HepG2 (cell line): Measurements from ENCODE around the gene COL9A2. TPM values are rescaled to one million over a fixed set of nuclear protein-coding genes. Genes with fewer than 3 reads are reported as not detected.

ENCODE experiments used
- AGO2 ChIP-seq: fragments of 200-400 bp; formaldehyde crosslinking; optimal IDR thresholded peaks from 2 replicates; pipeline ENCODE3; 2017; ENCODE audit warnings: mild to moderate bottlenecking, low read depth, low read length, moderate library complexity
- AKAP8 ChIP-seq: sonication (generic); formaldehyde crosslinking; IDR thresholded peaks from 2 replicates; pipeline ENCODE4 v1.5.1; 2020; ENCODE audit warnings: mild to moderate bottlenecking, missing genetic modification reagents
- E2F5 ChIP-seq: sonication (generic); formaldehyde crosslinking; conservative IDR thresholded peaks from 2 replicates; pipeline ENCODE4 v1.4.0; 2020; ENCODE audit warnings: missing genetic modification reagents
- FOXO4 ChIP-seq: sonication (generic); formaldehyde crosslinking; conservative IDR thresholded peaks from 2 replicates; pipeline ENCODE4 v1.8.1; 2023; ENCODE audit warnings: missing genetic modification reagents
- ISX ChIP-seq: sonication (generic); formaldehyde crosslinking; conservative IDR thresholded peaks from 2 replicates; pipeline ENCODE4 v1.5.0; 2020; ENCODE audit warnings: missing genetic modification reagents
- MED1 ChIP-seq: sonication (generic); formaldehyde crosslinking; IDR thresholded peaks from 2 replicates; pipeline ENCODE4 v1.4.0; 2020; ENCODE audit warnings: missing genetic modification reagents
- NRL ChIP-seq: sonication (generic); formaldehyde crosslinking; IDR thresholded peaks from 2 replicates; pipeline ENCODE4 v1.5.0; 2020; ENCODE audit warnings: missing genetic modification reagents, mild to moderate bottlenecking, moderate library complexity, borderline replicate concordance
- PAF1 ChIP-seq: IDR thresholded peaks from 2 replicates; pipeline ENCODE4 v1.6.1; 2016; ENCODE audit warnings: missing genetic modification reagents, missing compliant biosample characterization
- STAT6 ChIP-seq: sonication (generic); formaldehyde crosslinking; IDR thresholded peaks from 2 replicates; pipeline ENCODE4 v1.4.0; 2020; ENCODE audit warnings: missing genetic modification reagents, mild to moderate bottlenecking, borderline replicate concordance
- TAF1 ChIP-seq: sonication (generic); formaldehyde crosslinking; IDR thresholded peaks from 2 replicates; pipeline ENCODE4 v1.4.0; 2020; ENCODE audit warnings: missing genetic modification reagents
- ZMAT5 ChIP-seq: sonication (generic); formaldehyde crosslinking; IDR thresholded peaks from 2 replicates; pipeline ENCODE4 v1.5.0; 2020; ENCODE audit warnings: mild to moderate bottlenecking, low read depth, missing genetic modification reagents, borderline replicate concordance
- ZNF207 ChIP-seq: fragments of 450-650 bp; IDR thresholded peaks from 2 replicates; pipeline ENCODE4 v1.6.1; 2016; ENCODE audit warnings: antibody characterized with exemption, borderline replicate concordance
- ZNF747 ChIP-seq: sonication (generic); formaldehyde crosslinking; IDR thresholded peaks from 2 replicates; pipeline ENCODE4 v1.8.1; 2023; ENCODE audit warnings: missing genetic modification reagents, mild to moderate bottlenecking, borderline replicate concordance
- ZNF761 ChIP-seq: sonication (generic); formaldehyde crosslinking; conservative IDR thresholded peaks from 2 replicates; pipeline ENCODE4 v1.4.0; 2020; ENCODE audit warnings: mild to moderate bottlenecking, missing genetic modification reagents
- ZNF784 ChIP-seq: sonication (generic); formaldehyde crosslinking; IDR thresholded peaks from 2 replicates; pipeline ENCODE4 v1.5.1; 2020; ENCODE audit warnings: missing genetic modification reagents, mild to moderate bottlenecking, borderline replicate concordance
- ZNF788 ChIP-seq: sonication (generic); formaldehyde crosslinking; IDR thresholded peaks from 2 replicates; pipeline ENCODE4 v1.5.0; 2020; ENCODE audit warnings: mild to moderate bottlenecking, missing genetic modification reagents, borderline replicate concordance
- polyA plus RNA-seq, 8 experiments: library from polyadenylated mRNA; depleted of rRNA in 3 of 8; stranded (reverse) in 7 of 8; unstranded in 1 of 8; fragments of >200 nt; fragmentation: Illumina TruSeq in 4 of 8; extraction: Trizol in 4 of 8; gene quantifications; 2 replicates each; pipeline versions ENCODE4 v1.2.1 to v1.2.3, GENCODE V29; 2011 to 2016; ENCODE audit warnings: low read depth in 4 of 8, missing spikeins in 1 of 8, mixed read lengths in 1 of 8; ENCODE audit not compliant: insufficient read depth in 1 of 8
- total RNA-seq, 5 experiments: library from RNA; depleted of rRNA; stranded (reverse); fragments of >200 nt; fragmentation: Illumina TruSeq; extraction: Trizol; gene quantifications; 2 replicates each; pipeline ENCODE4 v1.2.3, GENCODE V29; 2016; ENCODE audit warnings: low read depth in 1 of 5

COL9A2 gene
- total and polyA plus RNA-seq, 2 of the 13 experiments (the other 11 are each of a cell fraction or from before 2014, with no cell fraction given): 20.2 to 26.9 TPM

GRCh38 chr1:40257688-40258444, 59.2 kb downstream of the COL9A2 start, which contains the start of gene ZMPSTE24 (continued):
- TF ChIP-seq STAT6 (CRISPR knock-in tag) (no peak), TAF1 (CRISPR knock-in tag) (peak; percentile 89), ZNF788 (peak; percentile 88; the same call in 1 of the 2 replicates), NRL (CRISPR knock-in tag) (peak; percentile 67), ZNF207 (no peak), ZNF784 (CRISPR knock-in tag) (peak; percentile 82), ISX (CRISPR knock-in tag) (no peak), PAF1 (CRISPR knock-in tag) (no peak), E2F5 (0 out of 2 replicates have a peak, but pooled peaks have one; percentile 21), ZNF761 (CRISPR knock-in tag) (peak; percentile 96), ZNF747 (peak; percentile 58; the same call in 1 of the 2 replicates), MED1 (CRISPR knock-in tag) (peak; percentile 61; the same call in 1 of the 2 replicates), AKAP8 (CRISPR knock-in tag) (no peak; the same call in 1 of the 2 replicates), FOXO4 (CRISPR knock-in tag) (no peak), ZMAT5 (CRISPR knock-in tag) (0 out of 2 replicates have a peak, but pooled peaks have one; percentile 42), AGO2 (peak; percentile 47)
